ENCODE results near the gene SIM2.

DNA sequence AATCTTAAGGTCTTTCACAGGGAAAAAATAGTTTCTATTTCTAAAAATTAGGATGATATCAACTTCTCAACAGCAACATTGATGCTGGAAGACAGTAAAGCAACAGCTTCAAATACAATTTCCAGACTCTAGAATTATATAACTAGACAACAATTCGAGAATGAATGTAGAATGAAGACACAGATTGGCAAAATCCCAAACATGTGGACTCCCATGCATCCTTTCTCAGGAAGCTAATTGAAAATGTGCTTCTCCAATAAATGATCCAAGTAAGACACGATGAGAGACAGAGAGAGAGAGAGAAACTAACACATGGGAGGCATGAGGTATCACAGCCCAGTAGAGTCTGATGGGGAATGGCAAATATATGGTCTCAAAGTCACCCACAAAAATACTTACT is 21.5 kb upstream of the SIM2 start:
- no peak for TF ChIP-seq CTCF (IDR thresholded peaks at IDR 0.05)
- no peak for TF ChIP-seq POLR2A (IDR thresholded peaks at IDR 0.05)
